Spleen (tissue), 11 donors: ENCODE data around the gene DAPK1. TPM values are rescaled to one million over a fixed set of nuclear protein-coding genes. Genes with fewer than 3 reads are reported as not detected.

Experiments used
- DNase-seq: peaks from one replicate; pipeline ENCODE4 v3.0.0-alpha.2; 2020
- H3K27ac ChIP-seq, 8 donors: fragments of 200-600 bp; sonication (generic) in 7 of 8; 1 replicate in 4 of 8; 2 replicates in 4 of 8; pipeline versions ENCODE4 v1.5.0 to v1.8.0; 2016 to 2021; ENCODE audit warnings: inconsistent platforms in 4 of 8, mild to moderate bottlenecking in 4 of 8, moderate library complexity in 1 of 8
- H3K27me3 ChIP-seq, 7 donors: fragments of 200-600 bp; sonication (generic) in 6 of 7; replicated peaks in 1 of 7; 1 replicate in 4 of 7; 2 replicates in 3 of 7; pipeline versions ENCODE4 v1.5.0 to v1.8.0; 2016 to 2021; ENCODE audit warnings: inconsistent platforms in 3 of 7, mild to moderate bottlenecking in 1 of 7
- H3K36me3 ChIP-seq, 6 donors: fragments of 200-600 bp; sonication (generic) in 5 of 6; 1 replicate in 4 of 6; 2 replicates in 2 of 6; pipeline versions ENCODE4 v1.5.0 to v1.8.0; 2016 to 2021; ENCODE audit warnings: inconsistent platforms in 2 of 6
- H3K4me1 ChIP-seq, 6 donors: fragments of 200-600 bp; sonication (generic) in 5 of 6; 1 replicate in 3 of 6; 2 replicates in 3 of 6; pipeline versions ENCODE4 v1.5.0 to v1.8.0; 2016 to 2021; ENCODE audit warnings: inconsistent platforms in 3 of 6
- H3K4me3 ChIP-seq, 8 donors: fragments of 200-600 bp; sonication (generic) in 7 of 8; 1 replicate in 4 of 8; 2 replicates in 4 of 8; pipeline versions ENCODE4 v1.5.0 to v1.8.0; 2016 to 2021; ENCODE audit warnings: inconsistent platforms in 4 of 8, mild to moderate bottlenecking in 4 of 8, moderate library complexity in 2 of 8
- H3K9me3 ChIP-seq, 8 donors: fragments of 200-600 bp; sonication (generic) in 7 of 8; 1 replicate in 4 of 8; 2 replicates in 4 of 8; pipeline versions ENCODE4 v1.5.0 to v1.8.0; 2016 to 2021; ENCODE audit warnings: inconsistent platforms in 4 of 8
- CTCF ChIP-seq, 11 experiments: fragments of 200-600 bp in 7 of 11; fragments of 450-650 bp in 4 of 11; sonication (generic) in 4 of 11; IDR thresholded peaks in 8 of 11; conservative IDR thresholded peaks in 3 of 11; 1 replicate in 7 of 11; 2 replicates in 4 of 11; pipeline versions ENCODE4 v1.4.0 to v1.8.0; 2016 to 2021; ENCODE audit warnings: antibody characterized with exemption in 11 of 11, inconsistent platforms in 4 of 11, mild to moderate bottlenecking in 1 of 11
- POLR2A ChIP-seq, 3 donors: fragments of 450-650 bp; IDR thresholded peaks; one replicate each; pipeline ENCODE4 v1.5.1; 2017; ENCODE audit warnings: antibody characterized with exemption in 3 of 3, mild to moderate bottlenecking in 1 of 3
- POLR2AphosphoS5 ChIP-seq, 3 donors: sonication (generic); formaldehyde crosslinking; IDR thresholded peaks; one replicate each; pipeline ENCODE4 v1.5.1; 2017; ENCODE audit warnings: antibody characterized with exemption in 3 of 3
- WGBS, 5 donors: extraction: QIAGEN DNeasy Blood & Tissue Kit in 3 of 5; methylation state at CpG; one replicate each; pipeline versions ENCODE4 v1.1.5 to v1.1.7; 2013 to 2018; 5-methylcytosine and 5-hydroxymethylcytosine counted together
- intact Hi-C: fragments of 100-400 bp; cut with DNase I; formaldehyde crosslinking; loops from one replicate; pipeline ENCODE4 v1.15.0; 2023; ENCODE audit warnings: low total_unique reads
- polyA plus RNA-seq, 3 donors: library from polyadenylated mRNA; stranded (reverse); fragments of 200-250 nt; gene quantifications; one replicate each; pipeline ENCODE4 v1.2.1, GENCODE V29; 2013
- total RNA-seq, 7 donors: library from RNA; depleted of rRNA in 3 of 7; stranded (reverse); fragments of >200 nt in 3 of 7; fragmentation: NEBNext Ultra II Directional in 4 of 7; extraction: Animal tissue kit (Norgen Biotek cat#: 25700) in 4 of 7; gene quantifications; one replicate each; pipeline versions ENCODE4 v1.1.0 to v1.2.1, GENCODE V29; 2016 to 2021
- donor health status: healthy with polysubstance abuse.
- donor health status: DM: no; HTN: no; CAD: no; lungs with moderate emphysema.
- donor health status: DM: no; HTN: no; CAD: no.
- donor health status: Bipolar disorder and iron deficiency.
- donor health status: healthy.
- donor health status: DM: no; HTN: no; CAD: no.
- donor health status: DM: yes; HTN: yes; CAD: no.

DAPK1 gene
- total and polyA plus RNA-seq, 10 donors: 6.4 to 126 (median 102) TPM

- H3K27me3 ChIP-seq: no peaks in the 10 kb centered on the region
- intact Hi-C loops: loop anchor here (10.0 kb wide), 1 partner anchor 902 kb away; no protein-coding TSS in a partner anchor
- H3K4me1 ChIP-seq: peaks cover 0 to 5% (median 0%) of the 10 kb centered on the region in 6 donors
- TF ChIP-seq POLR2AphosphoS5 (IDR thresholded peaks at IDR 0.05): no peak
- no peak for TF ChIP-seq CTCF (IDR thresholded peaks at IDR 0.05 in 8 of 11, conservative IDR thresholded peaks at IDR 0.05 in 3 of 11)
- no peak for TF ChIP-seq POLR2A (IDR thresholded peaks at IDR 0.05)
- H3K4me3 ChIP-seq: no peak overlapping the region
- DNase-seq: no peak
- H3K36me3 ChIP-seq: peaks cover 0 to 25% (median 0%) of the 10 kb centered on the region in 6 donors
- no peak overlapping the region for H3K27ac ChIP-seq
- peaks cover 0 to under 1% (median 0%) of the 10 kb centered on the region in 8 donors for H3K9me3 ChIP-seq
- WGBS, 5 donors: 91 to 99% (median 93%) methylated on average over 8 of the region's 8 CpGs
Measured at GRCh38 chr9:87672586-87672985, 174.9 kb downstream of the DAPK1 start.

DNA sequence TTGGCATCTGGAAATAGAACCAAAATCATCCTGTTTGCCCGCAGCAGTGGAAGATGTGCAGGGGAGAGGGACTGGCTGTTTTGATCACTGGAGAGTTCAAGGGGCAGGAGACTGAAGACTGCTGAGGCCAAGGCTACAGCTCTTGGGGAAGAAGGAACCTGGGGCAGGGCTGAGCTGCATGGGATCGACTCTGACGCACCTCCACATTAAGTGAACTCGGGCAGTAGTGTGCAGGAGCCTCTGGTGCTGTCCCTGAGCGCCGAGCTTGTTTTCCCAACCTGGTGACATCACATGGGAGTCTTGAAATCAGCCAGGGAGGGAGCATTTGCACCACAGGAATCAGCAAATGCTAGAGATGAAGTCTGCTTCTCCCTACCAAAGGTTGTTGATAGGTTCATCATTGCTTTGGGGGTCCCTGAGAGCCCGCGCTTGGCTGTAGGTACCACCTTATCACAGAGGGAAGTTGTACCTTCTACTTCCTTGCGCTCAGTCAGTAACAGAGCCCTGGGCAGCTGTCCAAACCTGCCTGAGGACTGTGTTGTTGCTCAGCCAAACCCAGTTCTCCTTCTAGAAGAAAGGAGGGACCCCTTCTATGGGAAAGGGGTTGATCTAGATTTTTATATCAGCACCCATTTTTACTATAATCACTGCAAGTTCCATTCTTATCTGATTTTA, 175.9 kb downstream of the DAPK1 start:
- intact Hi-C loops: loop anchor here (10.0 kb wide), 1 partner anchor 901 kb away; no protein-coding TSS in a partner anchor
- no peak for TF ChIP-seq POLR2AphosphoS5 (IDR thresholded peaks at IDR 0.05)
- TF ChIP-seq CTCF (IDR thresholded peaks at IDR 0.05 in 8 of 11, conservative IDR thresholded peaks at IDR 0.05 in 3 of 11): no peak
- no peak for TF ChIP-seq POLR2A (IDR thresholded peaks at IDR 0.05)
- Histone ChIP-seq H3K4me1 (peaks cover 0 to 5% (median 0%) of the 10 kb centered on the region in 6 donors), H3K27ac (no peak overlapping the region), H3K4me3 (no peak overlapping the region), H3K9me3 (no peaks in the 10 kb centered on the region), H3K36me3 (peaks cover 0 to 18% (median 0%) of the 10 kb centered on the region in 6 donors), H3K27me3 (no peaks in the 10 kb centered on the region)
- no peak for DNase-seq
- 74 to 92% (median 86%) methylated on average over 7 to 9 of the region's 9 CpGs for WGBS, 5 donors

DNA sequence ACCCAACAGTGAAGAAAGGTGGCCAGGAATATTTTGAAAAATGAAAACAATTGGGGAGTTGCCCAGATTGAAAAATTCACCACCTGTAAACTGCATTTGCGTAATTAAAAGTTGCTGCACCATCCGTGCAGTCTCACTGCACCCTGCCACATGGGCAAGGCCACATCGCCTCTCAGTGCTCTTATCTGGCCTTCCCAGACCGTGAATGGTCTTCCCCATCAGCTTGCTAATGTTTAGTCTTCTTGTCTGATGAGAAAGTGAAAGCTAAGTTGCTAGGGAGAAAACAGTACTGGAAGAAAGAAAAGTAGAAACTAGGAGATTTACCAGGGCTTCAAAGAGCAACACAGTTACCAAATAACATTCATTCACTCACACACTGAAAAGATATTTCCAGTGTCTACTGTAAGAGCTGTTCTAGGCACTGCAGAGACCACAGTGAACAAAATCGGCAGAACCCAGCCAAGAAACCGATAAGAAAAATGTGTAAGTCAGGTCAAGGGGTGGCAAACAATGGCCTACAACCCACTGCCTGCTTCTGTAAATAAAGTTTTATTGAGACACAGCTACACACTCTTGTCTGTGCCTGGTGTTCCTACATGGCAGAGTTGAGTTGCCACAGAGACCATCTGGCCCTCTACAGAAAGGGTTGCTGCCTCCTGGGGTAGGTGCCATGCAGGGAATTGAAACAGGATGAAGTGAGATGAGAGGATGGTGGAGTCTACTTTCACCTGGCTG, 177.1 kb downstream of the DAPK1 start:
- no peak overlapping the region for H3K4me3 ChIP-seq
- DNase-seq: no peak
- peaks cover 0 to 17% (median 0%) of the 10 kb centered on the region in 6 donors for H3K36me3 ChIP-seq
- H3K27me3 ChIP-seq: no peaks in the 10 kb centered on the region
- H3K27ac ChIP-seq: no peak overlapping the region
- H3K9me3 ChIP-seq: no peaks in the 10 kb centered on the region
- H3K4me1 ChIP-seq: peaks cover 0 to 5% (median 0%) of the 10 kb centered on the region in 6 donors
- intact Hi-C loops: loop anchor here (5.0 to 10.0 kb wide), 2 partner anchors 138 to 900 kb away; no protein-coding TSS in a partner anchor
- 50 to 74% (median 55%) methylated on average over 6 of the region's 6 CpGs for WGBS, 5 donors
- no peak for TF ChIP-seq POLR2A (IDR thresholded peaks at IDR 0.05)
- TF ChIP-seq CTCF (IDR thresholded peaks at IDR 0.05 in 8 of 11, conservative IDR thresholded peaks at IDR 0.05 in 3 of 11): no peak
- TF ChIP-seq POLR2AphosphoS5 (IDR thresholded peaks at IDR 0.05): no peak
